DMS153 treated with DMSO at 0.1 percent for 48 hours (cell line): Measurements from ENCODE around the gene AP2M1.
"Not testable (repeated sequence)": the region's sequence is repeated elsewhere in the genome, so short reads cannot be mapped to it uniquely, and the experiment has no call there.

Experiments
- DNase-seq: peaks from one replicate; lab custom pipeline; 2025; ENCODE audit not compliant: unreplicated experiment; lab: John Stamatoyannopoulos, UW

Gene AP2M1

GRCh38 chr3:184174646-184175492 is at the start of gene AP2M1:
AP2M1 (plus strand) TSS chr3:184174855; CDS start chr3:184176994, 2,139 bp downstream.
- peak; percentile 98 for DNase-seq

GRCh38 chr3:184126006-184126405 is 48.6 kb upstream of the AP2M1 start:
- no peak for DNase-seq

- DNase-seq = no peak
Measured at GRCh38 chr3:184129012-184129411, 45.6 kb upstream of the AP2M1 start.

- no peak for DNase-seq
Measured at GRCh38 chr3:184132945-184133344, 41.7 kb upstream of the AP2M1 start.

GRCh38 chr3:184133840-184134745 is 40.6 kb upstream of the AP2M1 start:
- DNase-seq = peak; percentile 45

GRCh38 chr3:184134746-184135148 is 39.9 kb upstream of the AP2M1 start:
- DNase-seq = no peak

GRCh38 chr3:184135149-184135910 is 39.3 kb upstream of the AP2M1 start, which contains the start of gene EIF2B5:
EIF2B5 (plus strand) TSS chr3:184135358; CDS start chr3:184135386, 28 bp downstream.
- DNase-seq = peak; percentile 87

- no peak for DNase-seq
Measured at GRCh38 chr3:184135911-184136260, 38.8 kb upstream of the AP2M1 start.

GRCh38 chr3:184140436-184140835 is 34.2 kb upstream of the AP2M1 start:
- no peak for DNase-seq

GRCh38 chr3:184142199-184142598 is 32.5 kb upstream of the AP2M1 start:
- no peak for DNase-seq

GRCh38 chr3:184143327-184143726 is 31.3 kb upstream of the AP2M1 start:
- no peak for DNase-seq

GRCh38 chr3:184144505-184144904 is 30.1 kb upstream of the AP2M1 start:
- DNase-seq = no peak

- DNase-seq = peak; percentile 26
Measured at GRCh38 chr3:184145111-184145524, 29.5 kb upstream of the AP2M1 start.

- DNase-seq = no peak
Measured at GRCh38 chr3:184145751-184146270, 28.8 kb upstream of the AP2M1 start.

- no peak for DNase-seq
Measured at GRCh38 chr3:184148076-184148475, 26.6 kb upstream of the AP2M1 start.

GRCh38 chr3:184149123-184149522 is 25.5 kb upstream of the AP2M1 start:
- no peak for DNase-seq

- DNase-seq = not testable (repeated sequence)
Measured at GRCh38 chr3:184149770-184150169, 24.9 kb upstream of the AP2M1 start.

- peak; percentile 37 for DNase-seq
Measured at GRCh38 chr3:184154885-184155643, 19.6 kb upstream of the AP2M1 start, which contains the start of gene DVL3. DVL3 (plus strand) TSS chr3:184155377; CDS start chr3:184155636, 259 bp downstream.

GRCh38 chr3:184155644-184156521 is 18.8 kb upstream of the AP2M1 start:
- DNase-seq = no peak
